CD14-positive monocyte (primary cell): ENCODE measurements around the gene DAB2. TPM values are rescaled to one million over a fixed set of nuclear protein-coding genes. Genes with fewer than 3 reads are reported as not detected.

Experiments used
- DNase-seq, 3 donors: peaks; one replicate each; pipeline ENCODE4 v3.0.0-alpha.2; 2011 to 2022
- H2AFZ ChIP-seq: 2 replicates; pipeline ENCODE4 v1.6.0; 2012; ENCODE audit warnings: mild to moderate bottlenecking, low read depth, low read length, inconsistent platforms; ENCODE audit not compliant: insufficient read depth, poor library complexity, severe bottlenecking
- H3K27ac ChIP-seq, 2 donors: 1 replicate in 1 of 2; 2 replicates in 1 of 2; pipeline ENCODE4 v1.5.1; 2012 to 2013; ENCODE audit warnings: low read length in 2 of 2, control low read depth in 1 of 2, inconsistent platforms in 1 of 2, low read depth in 1 of 2, mild to moderate bottlenecking in 1 of 2
- H3K27me3 ChIP-seq, 2 donors: one replicate each; pipeline versions ENCODE4 v1.6.0 to v1.6.1; 2011 to 2013; ENCODE audit warnings: low read length in 2 of 2; ENCODE audit not compliant: control insufficient read depth in 2 of 2, insufficient read depth in 2 of 2
- H3K36me3 ChIP-seq, 2 donors: replicated peaks in 1 of 2; 1 replicate in 1 of 2; 2 replicates in 1 of 2; pipeline versions ENCODE4 v1.5.1 to v1.6.1; 2012 to 2013; ENCODE audit warnings: low read length in 2 of 2, control low read depth in 1 of 2, inconsistent platforms in 1 of 2, mild to moderate bottlenecking in 1 of 2; ENCODE audit not compliant: insufficient read depth in 2 of 2, control insufficient read depth in 1 of 2
- H3K4me1 ChIP-seq, 2 donors: 1 replicate in 1 of 2; 2 replicates in 1 of 2; pipeline versions ENCODE4 v1.5.1 to v1.6.1; 2012 to 2013; ENCODE audit warnings: low read length in 2 of 2, control low read depth in 1 of 2, inconsistent platforms in 1 of 2, mild to moderate bottlenecking in 1 of 2, moderate library complexity in 1 of 2; ENCODE audit not compliant: insufficient read depth in 2 of 2, control insufficient read depth in 1 of 2
- H3K4me2 ChIP-seq: replicated peaks from 2 replicates; pipeline ENCODE3; 2012; ENCODE audit warnings: low read length, moderate library complexity, mild to moderate bottlenecking; ENCODE audit not compliant: poor library complexity, severe bottlenecking; ENCODE audit errors: extremely low read depth
- H3K4me3 ChIP-seq, 3 experiments: fragments of 200-600 bp in 1 of 3; sonication (generic) in 1 of 3; replicated peaks in 1 of 3; 1 replicate in 2 of 3; 2 replicates in 1 of 3; pipeline ENCODE4 v1.5.1; 2011 to 2013; ENCODE audit warnings: low read length in 3 of 3, mild to moderate bottlenecking in 3 of 3, control low read depth in 2 of 3, low read depth in 2 of 3, inconsistent platforms in 1 of 3, moderate library complexity in 1 of 3
- H3K79me2 ChIP-seq: 2 replicates; pipeline ENCODE4 v1.6.0; 2012; ENCODE audit warnings: mild to moderate bottlenecking, control low read depth, inconsistent platforms, low read length, moderate library complexity; ENCODE audit not compliant: insufficient read depth
- H3K9ac ChIP-seq: 2 replicates; pipeline ENCODE4 v1.6.0; 2017; ENCODE audit warnings: low read length, mild to moderate bottlenecking; ENCODE audit not compliant: insufficient read depth, poor library complexity, severe bottlenecking
- H3K9me3 ChIP-seq, 2 donors: replicated peaks in 1 of 2; 1 replicate in 1 of 2; 2 replicates in 1 of 2; pipeline versions ENCODE4 v1.5.1 to v1.6.1; 2012 to 2013; ENCODE audit warnings: low read length in 2 of 2, control low read depth in 1 of 2; ENCODE audit not compliant: control insufficient read depth in 1 of 2, insufficient read depth in 1 of 2
- H4K20me1 ChIP-seq: 2 replicates; pipeline ENCODE4 v1.6.0; 2012; ENCODE audit warnings: mild to moderate bottlenecking, low read length, control low read depth, moderate library complexity; ENCODE audit not compliant: insufficient read depth
- H3K27ac Mint-ChIP-seq, 7 donors: one replicate each; pipeline ENCODE4 v1.8.0; 2020; ENCODE audit warnings: mild to moderate bottlenecking in 7 of 7, mixed read lengths in 7 of 7, moderate library complexity in 6 of 7, inconsistent platforms in 2 of 7
- H3K27me3 Mint-ChIP-seq, 3 donors: one replicate each; pipeline ENCODE4 v1.8.0; 2021 to 2022; ENCODE audit warnings: low read depth in 3 of 3, mild to moderate bottlenecking in 3 of 3, mixed read lengths in 3 of 3, moderate library complexity in 3 of 3, inconsistent platforms in 1 of 3
- H3K36me3 Mint-ChIP-seq, 2 donors: one replicate each; pipeline ENCODE4 v1.8.0; 2020; ENCODE audit warnings: mixed read lengths in 2 of 2, inconsistent platforms in 1 of 2, mild to moderate bottlenecking in 1 of 2
- H3K4me1 Mint-ChIP-seq: one replicate; pipeline ENCODE4 v1.8.0; 2020; ENCODE audit warnings: mild to moderate bottlenecking, mixed read lengths
- H3K4me3 Mint-ChIP-seq, 2 donors: one replicate each; pipeline ENCODE4 v1.8.0; 2020; ENCODE audit warnings: mild to moderate bottlenecking in 2 of 2, mixed read lengths in 2 of 2, moderate library complexity in 1 of 2
- H3K9me3 Mint-ChIP-seq, 7 donors: one replicate each; pipeline ENCODE4 v1.8.0; 2020 to 2022; ENCODE audit warnings: mixed read lengths in 7 of 7, mild to moderate bottlenecking in 6 of 7, moderate library complexity in 6 of 7, inconsistent platforms in 2 of 7
- CTCF ChIP-seq: fragments of 200-600 bp; IDR thresholded peaks from one replicate; pipeline ENCODE4 v1.8.0; 2022; ENCODE audit warnings: antibody characterized with exemption, mild to moderate bottlenecking
- WGBS: methylation state at CpG from one replicate; pipeline ENCODE4 v1.1.5; 2013; ENCODE audit warnings: missing lambda C conversion rate; ENCODE audit not compliant: insufficient coverage; 5-methylcytosine and 5-hydroxymethylcytosine counted together
- intact Hi-C, 2 donors: fragments of 100-400 bp; cut with micrococcal nuclease; formaldehyde crosslinking; loops; one replicate each; pipeline versions ENCODE4 v1.15.0 to v1.15.1; 2023
- polyA plus RNA-seq, 3 donors: library from polyadenylated mRNA; depleted of rRNA in 1 of 3; unstranded in 2 of 3; stranded (reverse) in 1 of 3; fragments of 300-500 nt in 2 of 3; fragments of >200 nt in 1 of 3; fragmentation: Illumina TruSeq in 2 of 3; gene quantifications; 1 replicate in 2 of 3; 2 replicates in 1 of 3; pipeline ENCODE4 v1.2.3, GENCODE V29; 2012 to 2021

The DAB2 gene
- polyA plus RNA-seq, 3 donors: 0.98 to 4.8 (median 3.0) TPM

GRCh38 chr5:39432696-39433530 is 8.1 kb upstream of the DAB2 start:
- no peak overlapping the region for H3K9ac ChIP-seq
- H3K36me3 Mint-ChIP-seq: no peaks in the 10 kb centered on the region
- no peaks in the 10 kb centered on the region for H3K27me3 ChIP-seq
- no peak for TF ChIP-seq CTCF
- no peaks in the 10 kb centered on the region for H3K4me1 ChIP-seq
- peaks cover 0 to 2% (median 0%) of the 10 kb centered on the region in 7 donors for H3K9me3 Mint-ChIP-seq
- H3K4me3 ChIP-seq: no peak overlapping the region
- DNase-seq: no peak
- H4K20me1 ChIP-seq: no peaks in the 10 kb centered on the region
- peaks cover 0 to 3% (median 0%) of the 10 kb centered on the region in 3 donors for H3K27me3 Mint-ChIP-seq
- H2AFZ ChIP-seq: no peak overlapping the region
- no peak overlapping the region for H3K27ac ChIP-seq
- 82% methylated on average over 7 of the region's 12 CpGs for WGBS
- H3K79me2 ChIP-seq: no peaks in the 10 kb centered on the region
- H3K36me3 ChIP-seq: no peaks in the 10 kb centered on the region
- no peaks in the 10 kb centered on the region for H3K9me3 ChIP-seq
- no peak overlapping the region for H3K4me3 Mint-ChIP-seq
- intact Hi-C loops: no loop called here
- no peak overlapping the region for H3K27ac Mint-ChIP-seq
- H3K4me2 ChIP-seq: no peak overlapping the region
- H3K4me1 Mint-ChIP-seq: peaks cover 9% of the 10 kb centered on the region

GRCh38 chr5:39430461-39430860 is 5.7 kb upstream of the DAB2 start:
- H2AFZ ChIP-seq: no peak overlapping the region
- no peak for DNase-seq
- no peaks in the 10 kb centered on the region for H3K79me2 ChIP-seq
- TF ChIP-seq CTCF: no peak
- intact Hi-C loops: no loop called here
- H3K27ac Mint-ChIP-seq: no peak overlapping the region
- H3K36me3 Mint-ChIP-seq: no peaks in the 10 kb centered on the region
- H3K27me3 Mint-ChIP-seq: peaks cover 3 to 6% (median 4%) of the 10 kb centered on the region in 3 donors
- H3K9me3 Mint-ChIP-seq: peaks cover 0 to 2% (median 0%) of the 10 kb centered on the region in 7 donors
- H4K20me1 ChIP-seq: no peaks in the 10 kb centered on the region
- H3K27ac ChIP-seq: no peak overlapping the region
- no peaks in the 10 kb centered on the region for H3K36me3 ChIP-seq
- peaks cover 8% of the 10 kb centered on the region for H3K4me1 Mint-ChIP-seq
- no peak overlapping the region for H3K9ac ChIP-seq
- H3K4me3 ChIP-seq: no peak overlapping the region
- H3K4me2 ChIP-seq: no peak overlapping the region
- H3K4me1 ChIP-seq: peaks cover 0 to 2% of the 10 kb centered on the region in 2 donors
- WGBS: 100% methylated on average over 1 of the region's 2 CpGs
- H3K27me3 ChIP-seq: no peaks in the 10 kb centered on the region
- no peak overlapping the region for H3K4me3 Mint-ChIP-seq
- H3K9me3 ChIP-seq: no peaks in the 10 kb centered on the region
